ENCODE measurements around the gene KDM2A.

KDM2A gene

GRCh38 chr11:67082071-67082791 lies 36.8 kb upstream of the KDM2A start:
- peak; percentile 34 for TF ChIP-seq CTCF (IDR thresholded peaks at IDR 0.05; ENCODE audit: extremely low read depth, insufficient read depth, missing control alignments)
- in situ Hi-C loops (cut with MboI; ENCODE audit: low pct_unique_long_range_greater_than_20kb, low sequenced_read_pairs, unreplicated experiment), result loop anchor here (10.0 kb wide), 1 partner anchor 83 kb away; no protein-coding TSS in a partner anchor
- DNase-seq (ENCODE audit: low spot score), result no peak

DNA sequence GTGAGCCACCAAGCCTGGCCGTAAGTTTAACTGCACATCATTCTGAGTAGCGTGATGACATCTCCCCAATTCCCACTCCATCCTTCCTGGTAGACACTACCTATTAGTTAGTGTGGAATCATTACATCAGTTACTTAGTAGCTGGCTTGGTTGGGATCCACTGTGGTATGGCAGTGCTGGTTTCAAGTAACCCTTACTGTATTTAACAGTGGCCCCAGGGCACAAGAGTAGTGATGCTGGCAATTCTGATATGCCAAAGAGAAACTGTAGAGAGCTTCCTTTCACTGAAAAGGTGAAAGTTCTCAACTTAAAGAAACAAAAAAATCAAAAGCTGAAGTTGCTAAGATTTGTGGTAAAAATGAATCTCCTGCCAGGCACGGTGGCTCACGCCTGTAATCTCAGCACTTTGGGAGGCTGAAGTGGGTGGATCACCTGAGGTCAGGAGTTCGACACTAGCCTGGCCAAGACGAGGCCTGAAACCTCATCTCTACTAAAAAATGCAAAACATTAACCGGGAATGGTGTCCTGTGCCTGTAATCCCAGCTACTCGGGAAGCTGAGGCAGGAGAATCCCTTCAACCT lies 35.2 kb upstream of the KDM2A start:
- in situ Hi-C loops (cut with MboI; ENCODE audit: low pct_unique_long_range_greater_than_20kb, low sequenced_read_pairs, unreplicated experiment), result loop anchor here (10.0 kb wide), 1 partner anchor 81 kb away; no protein-coding TSS in a partner anchor
- TF ChIP-seq CTCF (IDR thresholded peaks at IDR 0.05; ENCODE audit: extremely low read depth, insufficient read depth, missing control alignments), result no peak
- DNase-seq (ENCODE audit: low spot score), result no peak

- no peak for TF ChIP-seq CTCF (IDR thresholded peaks at IDR 0.05; ENCODE audit: extremely low read depth, insufficient read depth, missing control alignments)
- peak; percentile 1 for DNase-seq (ENCODE audit: low spot score)
- in situ Hi-C loops (cut with MboI; ENCODE audit: low pct_unique_long_range_greater_than_20kb, low sequenced_read_pairs, unreplicated experiment), result loop anchor here (10.0 kb wide), 1 partner anchor 79 kb away; no protein-coding TSS in a partner anchor
These were observed 33.4 kb upstream of the KDM2A start for GRCh38 chr11:67085617-67086016.

GRCh38 chr11:67090717-67091116 lies 28.3 kb upstream of the KDM2A start:
- in situ Hi-C loops (cut with MboI; ENCODE audit: low pct_unique_long_range_greater_than_20kb, low sequenced_read_pairs, unreplicated experiment), result no loop called here

GRCh38 chr11:67095214-67095507 lies 23.9 kb upstream of the KDM2A start:
- no peak for DNase-seq (ENCODE audit: low spot score)
- no peak for TF ChIP-seq CTCF (IDR thresholded peaks at IDR 0.05; ENCODE audit: extremely low read depth, insufficient read depth, missing control alignments)
- in situ Hi-C loops (cut with MboI; ENCODE audit: low pct_unique_long_range_greater_than_20kb, low sequenced_read_pairs, unreplicated experiment), result no loop called here

More at GRCh38 chr11:67090717-67091116, 28.3 kb upstream of the KDM2A start:
- no peak for DNase-seq (ENCODE audit: low spot score)
- TF ChIP-seq CTCF (IDR thresholded peaks at IDR 0.05; ENCODE audit: extremely low read depth, insufficient read depth, missing control alignments), result no peak

DNA sequence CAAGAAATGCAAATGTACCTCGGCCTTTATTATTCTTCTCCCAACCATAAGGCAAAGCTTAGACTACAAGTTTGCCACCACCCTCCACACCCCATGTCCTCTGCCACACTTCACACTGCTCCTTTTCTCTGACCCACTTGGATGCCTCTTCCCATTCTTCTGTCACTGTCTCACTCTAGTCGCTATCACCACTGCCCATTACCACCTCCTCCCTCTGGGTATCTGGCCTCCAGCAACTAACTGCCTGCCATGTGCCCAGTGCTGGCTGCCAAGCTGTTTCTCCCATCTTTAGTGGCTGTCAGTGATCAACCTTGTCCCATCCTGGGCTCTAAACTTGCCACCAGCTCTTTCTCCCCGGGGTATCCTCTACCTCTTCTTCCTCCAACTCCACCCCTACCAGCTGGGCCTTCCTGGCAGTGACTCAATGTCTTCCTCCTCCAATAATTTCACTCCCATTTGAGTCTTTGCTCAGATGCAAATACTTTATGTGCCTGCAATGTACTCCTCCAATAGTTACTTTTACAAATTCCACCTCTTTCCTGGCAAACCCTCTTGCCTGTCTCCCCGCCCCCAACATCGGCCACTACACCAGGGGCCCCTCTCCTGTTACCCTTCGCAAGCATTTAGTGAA lies 20.1 kb upstream of the KDM2A start:
- in situ Hi-C loops (cut with MboI; ENCODE audit: low pct_unique_long_range_greater_than_20kb, low sequenced_read_pairs, unreplicated experiment), result no loop called here
- DNase-seq (ENCODE audit: low spot score), result no peak
- TF ChIP-seq CTCF (IDR thresholded peaks at IDR 0.05; ENCODE audit: extremely low read depth, insufficient read depth, missing control alignments), result no peak
